HepG2 (cell line): Measurements from ENCODE around the gene NRL. TPM values are rescaled to one million over a fixed set of nuclear protein-coding genes. Genes with fewer than 3 reads are reported as not detected.

ENCODE experiments used
- ARID4A ChIP-seq: sonication (generic); formaldehyde crosslinking; IDR thresholded peaks from 2 replicates; pipeline ENCODE4 v1.5.0; 2020; ENCODE audit warnings: mild to moderate bottlenecking, missing genetic modification reagents, borderline replicate concordance
- CEBPB ChIP-seq: IDR thresholded peaks from 2 replicates; pipeline ENCODE4 v1.6.1; 2011; ENCODE audit warnings: low read depth, low read length, improper control_type of control experiment, borderline replicate concordance
- CHD4 ChIP-seq: fragments of 200-600 bp; sonication (generic); IDR thresholded peaks from 2 replicates; pipeline ENCODE4 v1.7.0; 2017; ENCODE audit warnings: mild to moderate bottlenecking, low read length, borderline replicate concordance
- DMTF1 ChIP-seq: sonication (generic); formaldehyde crosslinking; IDR thresholded peaks from 2 replicates; pipeline ENCODE4 v1.4.0; 2020; ENCODE audit warnings: mild to moderate bottlenecking, missing genetic modification reagents
- MED8 ChIP-seq: sonication (generic); formaldehyde crosslinking; IDR thresholded peaks from 2 replicates; pipeline ENCODE4 v1.8.1; 2023; ENCODE audit warnings: mild to moderate bottlenecking, missing genetic modification reagents; ENCODE audit not compliant: insufficient replicate concordance
- NFAT5 ChIP-seq: sonication (generic); formaldehyde crosslinking; IDR thresholded peaks from 2 replicates; pipeline ENCODE4 v1.4.0; 2020; ENCODE audit warnings: missing genetic modification reagents
- SP5 ChIP-seq: IDR thresholded peaks from 2 replicates; pipeline ENCODE4 v1.6.1; 2016; ENCODE audit warnings: low read depth, borderline replicate concordance
- SRY ChIP-seq: sonication (generic); formaldehyde crosslinking; IDR thresholded peaks from 2 replicates; pipeline ENCODE4 v1.8.0; 2022; ENCODE audit warnings: mild to moderate bottlenecking, missing genetic modification reagents
- STAT5B ChIP-seq: sonication (generic); formaldehyde crosslinking; IDR thresholded peaks from 2 replicates; pipeline ENCODE4 v1.4.0; 2020; ENCODE audit warnings: missing genetic modification reagents
- THAP11 ChIP-seq: IDR thresholded peaks from 2 replicates; pipeline ENCODE4 v1.6.1; 2016; ENCODE audit warnings: missing biosample characterization, missing genetic modification reagents
- ZBTB7B ChIP-seq: sonication (generic); formaldehyde crosslinking; IDR thresholded peaks from 2 replicates; pipeline ENCODE4 v1.4.0; 2020; ENCODE audit warnings: missing genetic modification reagents
- ZKSCAN5 ChIP-seq: sonication (generic); formaldehyde crosslinking; IDR thresholded peaks from 2 replicates; pipeline ENCODE4 v1.5.1; 2020; ENCODE audit warnings: mild to moderate bottlenecking, missing genetic modification reagents
- ZNF362 ChIP-seq: sonication (generic); formaldehyde crosslinking; IDR thresholded peaks from 2 replicates; pipeline ENCODE4 v1.4.0; 2020; ENCODE audit warnings: missing genetic modification reagents, mild to moderate bottlenecking, borderline replicate concordance
- ZNF446 ChIP-seq: sonication (generic); formaldehyde crosslinking; IDR thresholded peaks from 2 replicates; pipeline ENCODE4 v1.5.0; 2020; ENCODE audit warnings: mild to moderate bottlenecking, missing genetic modification reagents
- ZNF530 ChIP-seq: sonication (generic); formaldehyde crosslinking; IDR thresholded peaks from 2 replicates; pipeline ENCODE4 v1.5.0; 2020; ENCODE audit warnings: low read depth, mild to moderate bottlenecking, missing genetic modification reagents
- ZNF652 ChIP-seq: IDR thresholded peaks from 2 replicates; pipeline ENCODE4 v1.6.1; 2016; ENCODE audit warnings: low read depth, borderline replicate concordance
- polyA plus RNA-seq, 8 experiments: library from polyadenylated mRNA; depleted of rRNA in 3 of 8; stranded (reverse) in 7 of 8; unstranded in 1 of 8; fragments of >200 nt; fragmentation: Illumina TruSeq in 4 of 8; extraction: Trizol in 4 of 8; gene quantifications; 2 replicates each; pipeline versions ENCODE4 v1.2.1 to v1.2.3, GENCODE V29; 2011 to 2016; ENCODE audit warnings: low read depth in 4 of 8, missing spikeins in 1 of 8, mixed read lengths in 1 of 8; ENCODE audit not compliant: insufficient read depth in 1 of 8
- total RNA-seq, 5 experiments: library from RNA; depleted of rRNA; stranded (reverse); fragments of >200 nt; fragmentation: Illumina TruSeq; extraction: Trizol; gene quantifications; 2 replicates each; pipeline ENCODE4 v1.2.3, GENCODE V29; 2016; ENCODE audit warnings: low read depth in 1 of 5

The NRL gene
- total and polyA plus RNA-seq, 2 of the 13 experiments (the other 11 are each of a cell fraction or from before 2014, with no cell fraction given): 2.5 to 4.7 TPM

GRCh38 chr14:24032727-24033418 lies 81.9 kb downstream of the NRL start (continued):
- TF ChIP-seq DMTF1 (CRISPR knock-in tag): no peak
- no peak for TF ChIP-seq ZNF530 (CRISPR knock-in tag)
- no peak; the same call in 1 of the 2 replicates for TF ChIP-seq ZNF652
- TF ChIP-seq MED8 (CRISPR knock-in tag): no peak
- TF ChIP-seq CHD4: no peak
- peak; percentile 98 for TF ChIP-seq CEBPB
- no peak for TF ChIP-seq ZNF446
- TF ChIP-seq THAP11 (CRISPR knock-in tag): peak; percentile 78
- no peak for TF ChIP-seq SP5 (CRISPR knock-in tag)
- TF ChIP-seq ZKSCAN5 (CRISPR knock-in tag): no peak
- peak; percentile 58; the same call in 1 of the 2 replicates for TF ChIP-seq ZNF362 (CRISPR knock-in tag)
- TF ChIP-seq STAT5B (CRISPR knock-in tag): no peak
- TF ChIP-seq ARID4A (CRISPR knock-in tag): peak; percentile 39; the same call in 1 of the 2 replicates
- no peak for TF ChIP-seq ZBTB7B (CRISPR knock-in tag)
- no peak for TF ChIP-seq NFAT5
- TF ChIP-seq SRY (CRISPR knock-in tag): no peak
